GM12891 (cell line): ENCODE data around the gene IGSF8.

Source experiments
- PAX5 ChIP-seq: IDR thresholded peaks from 2 replicates; pipeline ENCODE4 v1.6.1; 2011; ENCODE audit warnings: low read length, moderate library complexity, mild to moderate bottlenecking; ENCODE audit not compliant: insufficient read depth, severe bottlenecking
- POLR2A ChIP-seq: IDR thresholded peaks from 2 replicates; pipeline ENCODE4 v1.6.1; 2011; ENCODE audit warnings: low read depth, low read length, control low read depth
- POLR2AphosphoS5 ChIP-seq: IDR thresholded peaks from 2 replicates; pipeline ENCODE4 v1.6.1; 2011; ENCODE audit warnings: low read depth, low read length, control low read depth
- POU2F2 ChIP-seq: IDR thresholded peaks from 2 replicates; pipeline ENCODE4 v1.6.1; 2011; ENCODE audit warnings: low read depth, mild to moderate bottlenecking, control low read depth, low read length, moderate library complexity
- SPI1 ChIP-seq: IDR thresholded peaks from 2 replicates; pipeline ENCODE4 v1.6.1; 2011; ENCODE audit warnings: low read depth, low read length, control low read depth
- TAF1 ChIP-seq: IDR thresholded peaks from 2 replicates; pipeline ENCODE4 v1.6.1; 2011; ENCODE audit warnings: low read depth, low read length, control low read depth

GRCh38 chr1:160081261-160081936 lies 17.0 kb downstream of the IGSF8 start, which contains the start of gene KCNJ9:
- TF ChIP-seq POLR2A (no peak), TAF1 (no peak), PAX5 (no peak), POLR2AphosphoS5 (no peak), SPI1 (no peak), POU2F2 (no peak)
